Body of pancreas (tissue), 4 donors: ENCODE data around the gene CCDC146.
"Not testable (repeated sequence)": the region's sequence is repeated elsewhere in the genome, so short reads cannot be mapped to it uniquely, and the experiment has no call there.

Experiments used
- CTCF ChIP-seq, 7 experiments: fragments of 450-650 bp in 4 of 7; fragments of 200-600 bp in 3 of 7; sonication (generic) in 3 of 7; IDR thresholded peaks; one replicate each; pipeline ENCODE4 v1.5.1; 2016 to 2019; ENCODE audit warnings: antibody characterized with exemption in 7 of 7
- POLR2A ChIP-seq, 3 donors: fragments of 450-650 bp; IDR thresholded peaks; one replicate each; pipeline ENCODE4 v1.6.1; 2016; ENCODE audit warnings: antibody characterized with exemption in 3 of 3, mild to moderate bottlenecking in 2 of 3

- TF ChIP-seq POLR2A, CTCF (IDR thresholded peaks at IDR 0.05): not testable (repeated sequence)
These were observed 16.5 kb upstream of the CCDC146 start for GRCh38 chr7:77105904-77106303.
